Effector memory CD4-positive, alpha-beta T cell (primary cell): ENCODE measurements around the gene ZC3H12D.

Experiments used
- DNase-seq, 3 donors: peaks; one replicate each; pipeline ENCODE4 v3.0.0-alpha.2; 2020
- H3K27ac ChIP-seq: 2 replicates; pipeline ENCODE4 v1.7.0; 2013; ENCODE audit warnings: mild to moderate bottlenecking, low read length, moderate library complexity; ENCODE audit not compliant: insufficient read depth, poor library complexity, severe bottlenecking
- H3K27me3 ChIP-seq: replicated peaks from 2 replicates; pipeline ENCODE4 v1.7.0; 2013; ENCODE audit warnings: mild to moderate bottlenecking, low read length; ENCODE audit not compliant: insufficient read depth, control insufficient read depth, poor library complexity, severe bottlenecking
- H3K36me3 ChIP-seq: 2 replicates; pipeline ENCODE4 v1.7.0; 2013; ENCODE audit warnings: mild to moderate bottlenecking, low read length, moderate library complexity; ENCODE audit not compliant: control insufficient read depth, insufficient read depth
- H3K4me1 ChIP-seq: 2 replicates; pipeline ENCODE4 v1.7.0; 2013; ENCODE audit warnings: low read length, mild to moderate bottlenecking; ENCODE audit not compliant: control insufficient read depth, insufficient read depth, poor library complexity, severe bottlenecking
- H3K4me3 ChIP-seq: 2 replicates; pipeline ENCODE4 v1.7.0; 2013; ENCODE audit warnings: low read length, low read depth, mild to moderate bottlenecking; ENCODE audit not compliant: insufficient read depth, poor library complexity, severe bottlenecking
- H3K9me3 ChIP-seq: 2 replicates; pipeline ENCODE4 v1.7.0; 2013; ENCODE audit warnings: mild to moderate bottlenecking, low read length, moderate library complexity; ENCODE audit not compliant: control insufficient read depth

Gene ZC3H12D

GRCh38 chr6:149397384-149397783, 87.4 kb downstream of the ZC3H12D start:
- Histone ChIP-seq H3K4me3 (no peak overlapping the region), H3K9me3 (no peaks in the 10 kb centered on the region), H3K36me3 (peaks cover 43% of the 10 kb centered on the region), H3K4me1 (peaks cover 5% of the 10 kb centered on the region), H3K27me3 (no peaks in the 10 kb centered on the region), H3K27ac (no peak overlapping the region)
- no peak for DNase-seq
